MM.1S (cell line): Measurements from ENCODE around the gene TAF1D.

Experiments used
- CTCF ChIP-seq: fragments of 300-600 bp; sonication (generic); IDR thresholded peaks from 2 replicates; pipeline ENCODE4 v1.5.1; 2016; ENCODE audit warnings: antibody characterized with exemption, low read length, mixed read lengths
- EZH2 ChIP-seq: fragments of 300-600 bp; sonication (generic); optimal IDR thresholded peaks from 2 replicates; pipeline ENCODE3; 2017; ENCODE audit warnings: low read depth, mild to moderate bottlenecking, antibody characterized with exemption, low read length, mixed read lengths
- EZH2phosphoT487 ChIP-seq: fragments of 300-600 bp; sonication (generic); IDR thresholded peaks from 2 replicates; pipeline ENCODE4 v1.6.1; 2018; ENCODE audit warnings: antibody characterized with exemption, low read length

GRCh38 chr11:93700830-93701229 lies 40.5 kb downstream of the TAF1D start:
- TF ChIP-seq CTCF (no peak), EZH2phosphoT487 (no peak), EZH2 (no peak)
